ENCODE results near the gene ZBTB2. TPM values are rescaled to one million over a fixed set of nuclear protein-coding genes. Genes with fewer than 3 reads are reported as not detected.

ZBTB2 gene
- polyA plus RNA-seq, 1 experiment, result 14.7 TPM

- Histone ChIP-seq H3K36me3 (ENCODE audit: control insufficient read depth, insufficient read depth, low read length) (no peaks in the 10 kb centered on the region), H3K4me3 (ENCODE audit: low read depth, low read length) (no peak overlapping the region), H3K27me3 (ENCODE audit: control insufficient read depth, insufficient read depth, low read length) (no peaks in the 10 kb centered on the region)
- POLR2A ChIA-PET, result no interaction called here
- no peak for DNase-seq (ENCODE audit: low read depth)
- TF ChIP-seq, protein P1, sequence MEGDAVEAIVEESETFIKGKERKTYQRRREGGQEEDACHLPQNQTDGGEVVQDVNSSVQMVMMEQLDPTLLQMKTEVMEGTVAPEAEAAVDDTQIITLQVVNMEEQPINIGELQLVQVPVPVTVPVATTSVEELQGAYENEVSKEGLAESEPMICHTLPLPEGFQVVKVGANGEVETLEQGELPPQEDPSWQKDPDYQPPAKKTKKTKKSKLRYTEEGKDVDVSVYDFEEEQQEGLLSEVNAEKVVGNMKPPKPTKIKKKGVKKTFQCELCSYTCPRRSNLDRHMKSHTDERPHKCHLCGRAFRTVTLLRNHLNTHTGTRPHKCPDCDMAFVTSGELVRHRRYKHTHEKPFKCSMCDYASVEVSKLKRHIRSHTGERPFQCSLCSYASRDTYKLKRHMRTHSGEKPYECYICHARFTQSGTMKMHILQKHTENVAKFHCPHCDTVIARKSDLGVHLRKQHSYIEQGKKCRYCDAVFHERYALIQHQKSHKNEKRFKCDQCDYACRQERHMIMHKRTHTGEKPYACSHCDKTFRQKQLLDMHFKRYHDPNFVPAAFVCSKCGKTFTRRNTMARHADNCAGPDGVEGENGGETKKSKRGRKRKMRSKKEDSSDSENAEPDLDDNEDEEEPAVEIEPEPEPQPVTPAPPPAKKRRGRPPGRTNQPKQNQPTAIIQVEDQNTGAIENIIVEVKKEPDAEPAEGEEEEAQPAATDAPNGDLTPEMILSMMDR (IDR thresholded peaks at IDR 0.05; ENCODE audit: insufficient read depth, low read depth, low read length), result no peak
- CTCF ChIA-PET, result interaction anchor here (0.7 to 1.9 kb wide), 3 partner anchors 21 to 318 kb away, joined by 3 to 5 read pairs (median 4); no protein-coding TSS in a partner anchor
Observed at GRCh38 chr6:151436802-151437201, 45.4 kb upstream of the ZBTB2 start.

DNA sequence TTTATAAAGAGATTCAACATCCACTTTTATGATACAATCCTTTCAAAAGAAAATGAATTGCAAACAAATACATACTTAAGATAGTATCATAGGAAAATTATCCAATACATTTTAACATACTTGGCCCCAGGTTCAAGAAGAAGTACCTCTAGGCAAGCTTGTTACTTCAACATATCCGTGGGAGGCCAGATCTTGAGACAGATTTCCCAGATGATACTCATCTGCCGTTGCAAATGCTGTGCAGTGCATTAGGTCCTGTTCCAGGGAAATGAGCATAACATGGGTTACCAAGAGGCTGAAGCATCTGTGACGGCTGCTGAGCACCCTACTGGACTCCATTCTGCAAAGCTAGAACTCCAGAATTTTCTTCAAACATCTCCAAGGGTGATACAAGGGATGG lies 44.9 kb upstream of the ZBTB2 start:
- no peak overlapping the region for H3K4me3 ChIP-seq (ENCODE audit: low read depth, low read length)
- ChIA-PET CTCF (interaction anchor here (1.0 to 1.9 kb wide), 2 partner anchors 20 to 40 kb away, joined by 3 to 5 read pairs; no protein-coding TSS in a partner anchor), POLR2A (no interaction called here)
- no peak for DNase-seq (ENCODE audit: low read depth)
- no peaks in the 10 kb centered on the region for H3K36me3 ChIP-seq (ENCODE audit: control insufficient read depth, insufficient read depth, low read length)
- H3K27me3 ChIP-seq (ENCODE audit: control insufficient read depth, insufficient read depth, low read length), result no peaks in the 10 kb centered on the region
- TF ChIP-seq, protein P1 (IDR thresholded peaks at IDR 0.05; ENCODE audit: insufficient read depth, low read depth, low read length), result no peak

- CTCF ChIA-PET, result interaction anchor here (0.8 kb wide), 1 partner anchor 33 kb away, joined by 3 read pairs; no protein-coding TSS in a partner anchor
Observed at GRCh38 chr6:151434369-151434768, 43.0 kb upstream of the ZBTB2 start.

DNA sequence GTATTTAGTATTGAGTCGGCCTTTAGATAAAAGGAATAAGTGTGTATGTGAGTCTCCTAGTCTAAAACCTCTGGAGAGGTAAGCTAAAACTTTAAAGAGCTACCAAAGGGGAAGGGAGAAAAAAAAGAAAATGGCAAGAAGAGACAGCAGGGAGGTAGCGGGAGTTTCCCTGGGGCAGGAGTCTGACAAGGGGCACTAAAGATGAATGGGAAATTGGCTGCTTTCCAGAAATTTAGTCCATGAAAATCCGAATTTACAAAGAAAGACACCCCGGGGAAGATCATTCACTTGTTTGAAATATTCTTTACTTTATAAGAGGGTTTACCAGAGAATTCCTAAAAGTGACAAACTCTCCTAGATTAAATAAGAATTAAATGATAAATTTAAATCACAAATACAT lies 41.3 kb upstream of the ZBTB2 start:
- CTCF ChIA-PET, result no interaction called here
- peaks cover 3% of the 10 kb centered on the region; the same call in 1 of the 2 replicates for H3K36me3 ChIP-seq (ENCODE audit: control insufficient read depth, insufficient read depth, low read length)

More at GRCh38 chr6:151434369-151434768, 43.0 kb upstream of the ZBTB2 start:
- TF ChIP-seq, protein P1 (IDR thresholded peaks at IDR 0.05; ENCODE audit: insufficient read depth, low read depth, low read length), result no peak
- DNase-seq (ENCODE audit: low read depth), result no peak
- no peaks in the 10 kb centered on the region for H3K36me3 ChIP-seq (ENCODE audit: control insufficient read depth, insufficient read depth, low read length)
- no peak overlapping the region for H3K4me3 ChIP-seq (ENCODE audit: low read depth, low read length)
- H3K27me3 ChIP-seq (ENCODE audit: control insufficient read depth, insufficient read depth, low read length), result no peaks in the 10 kb centered on the region
- POLR2A ChIA-PET, result interaction anchor here (0.6 kb wide), 3 partner anchors 9 to 501 kb away, joined by 3 to 4 read pairs (median 3); no protein-coding TSS in a partner anchor

DNA sequence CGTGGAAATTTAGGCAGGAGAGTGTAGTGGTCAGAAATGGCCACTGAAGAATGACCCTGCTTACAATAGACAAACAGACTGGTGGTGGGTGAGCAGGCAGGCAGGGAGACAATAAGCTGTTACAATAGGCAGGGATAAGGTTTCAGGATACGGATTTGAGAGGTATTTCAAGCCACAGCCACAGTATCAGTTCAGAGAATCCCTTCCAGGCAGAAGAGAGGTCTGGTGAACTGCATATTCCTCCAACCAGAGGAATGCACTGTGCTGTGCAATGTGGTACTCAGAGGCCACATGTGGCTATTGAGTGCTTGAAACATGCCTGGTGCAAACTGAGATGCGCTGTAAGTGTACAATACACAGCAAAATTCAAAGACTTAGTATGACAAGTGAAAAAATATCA lies 40.0 kb upstream of the ZBTB2 start:
- DNase-seq (ENCODE audit: low read depth), result no peak
- ChIA-PET POLR2A (no interaction called here), CTCF (no interaction called here)
- H3K4me3 ChIP-seq (ENCODE audit: low read depth, low read length), result no peak overlapping the region
- no peaks in the 10 kb centered on the region for H3K27me3 ChIP-seq (ENCODE audit: control insufficient read depth, insufficient read depth, low read length)
- peaks cover 3% of the 10 kb centered on the region; the same call in 1 of the 2 replicates for H3K36me3 ChIP-seq (ENCODE audit: control insufficient read depth, insufficient read depth, low read length)
- TF ChIP-seq, protein P1 (IDR thresholded peaks at IDR 0.05; ENCODE audit: insufficient read depth, low read depth, low read length), result no peak

More for the DNA sequence above, 41.3 kb upstream of the ZBTB2 start:
- no peaks in the 10 kb centered on the region for H3K27me3 ChIP-seq (ENCODE audit: control insufficient read depth, insufficient read depth, low read length)
- H3K4me3 ChIP-seq (ENCODE audit: low read depth, low read length), result no peak overlapping the region
- POLR2A ChIA-PET, result no interaction called here
- DNase-seq (ENCODE audit: low read depth), result no peak
- TF ChIP-seq, protein P1 (IDR thresholded peaks at IDR 0.05; ENCODE audit: insufficient read depth, low read depth, low read length), result no peak

Data from BJ (cell line).